ENCODE measurements around the gene RABL6.

RABL6 gene

GRCh38 chr9:136854842-136855460 lies 47.2 kb downstream of the RABL6 start:
- no peaks in the 10 kb centered on the region for H3K9me3 ChIP-seq (ENCODE audit: control insufficient read depth, insufficient read depth, low read depth, low read length)
- H3K27ac ChIP-seq (ENCODE audit: extremely low read depth, low read depth, low read length), result no peak overlapping the region
- 0 out of 2 replicates have a peak, but pooled peaks cover 2% of the 10 kb centered on the region for H3K4me1 ChIP-seq (ENCODE audit: control insufficient read depth, insufficient read depth, low read length)
- H3K4me3 ChIP-seq (ENCODE audit: low read depth, low read length), result no peak overlapping the region
- CTCF ChIA-PET, result no interaction called here
- POLR2A ChIA-PET, result interaction anchor here (0.6 to 1.3 kb wide), 2 partner anchors 11 to 1226 kb away, joined by 3 to 5 read pairs; partner anchors contain the start of gene EDF1
- peaks cover 0 to 45% of the 10 kb centered on the region in 2 experiments; a peak in 1 of 3 replicates for H3K36me3 ChIP-seq (ENCODE audit: control insufficient read depth in 2 of 2, insufficient read depth in 1 of 2, low read length in 2 of 2)
- no peak for TF ChIP-seq ZNF292 (tag by site-specific recombination; IDR thresholded peaks at IDR 0.05; ENCODE audit: borderline replicate concordance, low read depth)
- TF ChIP-seq ZNF280D (tag by site-specific recombination; IDR thresholded peaks at IDR 0.05), result no peak
- no peak for TF ChIP-seq ZNF433 (tag by site-specific recombination; IDR thresholded peaks at IDR 0.05; ENCODE audit: low read depth)
- TF ChIP-seq ZBTB26 (tag by site-specific recombination; optimal IDR thresholded peaks at IDR 0.05), result no peak
- TF ChIP-seq HIC1 (tag by site-specific recombination; IDR thresholded peaks at IDR 0.05), result no peak
- TF ChIP-seq SCRT2 (tag by site-specific recombination; IDR thresholded peaks at IDR 0.05), result no peak
- no peak for TF ChIP-seq ZNF658 (tag by site-specific recombination; IDR thresholded peaks at IDR 0.05)
- no peak for TF ChIP-seq ZSCAN30 (tag by site-specific recombination; IDR thresholded peaks at IDR 0.05)
- no peak for TF ChIP-seq ZNF280C (tag by site-specific recombination; IDR thresholded peaks at IDR 0.05)
- TF ChIP-seq CTCF (tag by site-specific recombination; IDR thresholded peaks at IDR 0.05), result no peak
- no peak for TF ChIP-seq ZBTB17 (tag by site-specific recombination; IDR thresholded peaks at IDR 0.05)
- TF ChIP-seq ZNF776 (tag by site-specific recombination; IDR thresholded peaks at IDR 0.05; ENCODE audit: borderline replicate concordance), result no peak
- TF ChIP-seq ZNF169 (tag by site-specific recombination; IDR thresholded peaks at IDR 0.05), result no peak
- no peak for TF ChIP-seq ZFP41 (tag by site-specific recombination; IDR thresholded peaks at IDR 0.05; ENCODE audit: borderline replicate concordance)
- TF ChIP-seq MZF1 (tag by site-specific recombination; IDR thresholded peaks at IDR 0.05; ENCODE audit: borderline replicate concordance), result no peak
- no peak for TF ChIP-seq ZNF513 (tag by site-specific recombination; IDR thresholded peaks at IDR 0.05)
- TF ChIP-seq ELK4 (IDR thresholded peaks at IDR 0.05; ENCODE audit: borderline replicate concordance, low read depth, low read length), result no peak
